ENCODE data around the gene FBXL7. TPM values are rescaled to one million over a fixed set of nuclear protein-coding genes. Genes with fewer than 3 reads are reported as not detected.

The FBXL7 gene
- total and polyA plus RNA-seq, 2 experiments from 2014 or later: 4.5 to 15.2 TPM

- Histone ChIP-seq H3K4me3 (no peak overlapping the region), H3K9me2 (ENCODE audit: insufficient read depth) (peaks cover 15% of the 10 kb centered on the region; the same call in 1 of the 2 replicates), H2AFZ (no peak overlapping the region), H3K79me2 (replicated peaks; ENCODE audit: insufficient read depth) (peaks cover 13% of the 10 kb centered on the region; the same call in 1 of the 2 replicates), H3K4me2 (no peak overlapping the region), H3K4me1 (ENCODE audit: insufficient read depth) (no peaks in the 10 kb centered on the region), H3F3A (replicated peaks; ENCODE audit: low read depth) (no peaks in the 10 kb centered on the region), H4K20me1 (replicated peaks; ENCODE audit: insufficient read depth) (no peaks in the 10 kb centered on the region), H3K36me3 (ENCODE audit: insufficient read depth) (no peaks in the 10 kb centered on the region), H3K27ac (ENCODE audit: low read depth) (no peak overlapping the region), H3K27me3 (ENCODE audit: insufficient read depth) (no peaks in the 10 kb centered on the region)
- Mint-ChIP-seq H3K4me1 (peaks cover 3% of the 10 kb centered on the region; the same call in 1 of the 3 replicates), H3K36me3 (ENCODE audit: low read depth) (no peaks in the 10 kb centered on the region), H3K9me3 (no peaks in the 10 kb centered on the region), H3K27me3 (ENCODE audit: insufficient read depth, low read depth, poor library complexity) (peaks cover 2% of the 10 kb centered on the region), H3K27ac (no peak overlapping the region), H3K4me3 (no peak overlapping the region)
- no peak for DNase-seq (ENCODE audit: low spot score)
- TF ChIP-seq POLR2AphosphoS5 (IDR thresholded peaks at IDR 0.05; ENCODE audit: low read depth): no peak
- TF ChIP-seq ZNF462 (CRISPR knock-in tag; IDR thresholded peaks at IDR 0.05): no peak
- TF ChIP-seq ZNF331 (CRISPR knock-in tag; IDR thresholded peaks at IDR 0.05; ENCODE audit: low read depth): no peak
- TF ChIP-seq ETS1 (IDR thresholded peaks at IDR 0.05): no peak
- no peak for TF ChIP-seq EZH2phosphoT487 (IDR thresholded peaks at IDR 0.05; ENCODE audit: unreplicated experiment)
- no peak for TF ChIP-seq JUNB (IDR thresholded peaks at IDR 0.05; ENCODE audit: unreplicated experiment)
- TF ChIP-seq CREB1 (CRISPR knock-in tag; IDR thresholded peaks at IDR 0.05; ENCODE audit: low read depth): no peak
- TF ChIP-seq CTCF (conservative IDR thresholded peaks at IDR 0.05; ENCODE audit: low read depth in 2 of 2): no peak
- no peak for TF ChIP-seq STAT1 (IDR thresholded peaks at IDR 0.05; ENCODE audit: unreplicated experiment)
- TF ChIP-seq EZH2 (IDR thresholded peaks at IDR 0.05; ENCODE audit: low read depth, unreplicated experiment): no peak
- TF ChIP-seq REST (IDR thresholded peaks at IDR 0.05; ENCODE audit: unreplicated experiment): no peak
- TF ChIP-seq ZNF114 (CRISPR knock-in tag; IDR thresholded peaks at IDR 0.05): no peak
- TF ChIP-seq NANOG (IDR thresholded peaks at IDR 0.05; ENCODE audit: borderline replicate concordance): no peak
- ATAC-seq: no peak
Observed at GRCh38 chr5:15786326-15786725, 286.3 kb downstream of the FBXL7 start.
